ENCODE data around the gene KLHL24.
A peak's percentile ranks its signal among the peaks of the same experiment; 100 is the strongest.
"Not testable (repeated sequence)": the region's sequence is repeated elsewhere in the genome, so short reads cannot be mapped to it uniquely, and the experiment has no call there.

The KLHL24 gene

DNA sequence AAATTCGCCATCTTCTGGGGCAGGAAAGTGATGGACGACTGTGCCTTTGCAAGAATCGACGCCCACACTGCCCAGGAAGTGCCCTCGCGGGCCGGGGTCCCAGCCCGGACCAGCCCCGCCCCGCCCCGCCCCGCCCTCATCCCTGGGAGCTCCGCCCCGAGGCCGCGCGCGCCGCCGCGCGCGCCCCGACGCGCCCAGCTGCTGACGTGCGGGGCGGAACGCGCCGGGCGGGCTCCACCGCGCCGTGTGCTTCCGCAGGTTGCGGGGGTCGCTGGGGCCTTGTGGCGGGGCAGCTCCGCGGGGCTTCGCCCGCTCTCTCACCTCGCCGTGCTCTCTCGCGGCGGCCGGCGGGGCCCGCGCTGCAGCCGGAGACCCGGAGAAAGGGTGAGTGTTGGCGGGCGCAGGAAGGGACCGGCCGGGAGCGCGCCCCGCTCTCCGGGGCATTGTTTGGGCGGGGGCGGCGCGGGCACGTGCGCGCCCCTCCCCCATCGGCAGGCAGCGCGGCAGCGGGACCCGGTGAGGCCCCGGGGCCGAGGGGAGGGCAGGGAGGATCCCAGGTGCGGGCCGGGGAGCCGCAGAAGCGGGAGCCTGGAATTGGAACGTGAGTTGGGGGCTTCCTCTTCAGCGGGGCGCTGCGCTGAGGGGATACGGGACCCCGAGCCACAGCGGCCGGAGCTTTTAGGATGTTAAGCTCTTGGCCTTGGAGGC is 62.3 kb downstream of the KLHL24 start, which contains the start of gene YEATS2:
YEATS2 (plus strand) TSS at position 188 of the 708 bp plus-strand sequence. CDS start 17,366 bp downstream, outside the sequence.
- DNase-seq = peak; percentile 77

DNA sequence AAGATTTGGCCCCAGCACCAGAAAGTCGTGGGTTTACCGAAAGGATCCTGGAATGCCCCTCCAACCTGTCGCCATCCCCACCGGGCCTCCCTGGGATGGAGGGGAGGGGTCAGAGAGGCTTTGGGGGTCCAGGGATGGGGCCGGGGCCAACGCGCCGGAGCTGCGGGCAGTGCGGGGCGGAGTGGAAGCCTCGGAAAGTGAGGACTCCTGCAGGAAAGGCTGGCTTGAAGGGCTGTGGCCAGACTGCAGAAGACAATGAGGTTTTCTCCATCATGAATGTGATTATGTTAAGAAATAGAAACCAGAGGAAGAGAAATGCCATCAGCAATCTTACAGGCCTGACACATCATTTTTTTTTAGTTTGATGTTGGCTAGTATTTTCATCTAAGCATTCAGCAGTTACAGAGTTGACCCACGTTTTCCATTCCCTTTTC is 62.9 kb downstream of the KLHL24 start:
- peak; percentile 35 for DNase-seq

DNA sequence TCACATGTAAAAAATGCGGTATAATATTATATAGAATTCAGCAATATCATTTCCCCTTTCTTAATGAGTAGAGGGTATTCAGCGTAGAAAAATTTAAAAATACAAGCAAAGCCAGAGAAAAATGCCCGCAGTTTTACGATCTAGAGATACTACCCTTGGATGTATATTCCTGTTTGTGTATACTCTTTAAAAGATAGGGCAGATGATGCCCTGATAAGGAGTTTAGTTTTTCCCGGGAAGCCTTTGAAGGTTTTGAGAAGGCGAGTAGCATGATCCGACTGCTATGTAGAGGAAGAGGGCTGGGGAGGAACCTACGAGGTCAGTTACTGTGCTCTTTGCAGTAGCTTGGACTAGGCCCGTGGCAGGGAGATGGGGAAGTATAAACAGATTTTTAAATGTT is 63.3 kb downstream of the KLHL24 start:
- peak; percentile 23 for DNase-seq

DNA sequence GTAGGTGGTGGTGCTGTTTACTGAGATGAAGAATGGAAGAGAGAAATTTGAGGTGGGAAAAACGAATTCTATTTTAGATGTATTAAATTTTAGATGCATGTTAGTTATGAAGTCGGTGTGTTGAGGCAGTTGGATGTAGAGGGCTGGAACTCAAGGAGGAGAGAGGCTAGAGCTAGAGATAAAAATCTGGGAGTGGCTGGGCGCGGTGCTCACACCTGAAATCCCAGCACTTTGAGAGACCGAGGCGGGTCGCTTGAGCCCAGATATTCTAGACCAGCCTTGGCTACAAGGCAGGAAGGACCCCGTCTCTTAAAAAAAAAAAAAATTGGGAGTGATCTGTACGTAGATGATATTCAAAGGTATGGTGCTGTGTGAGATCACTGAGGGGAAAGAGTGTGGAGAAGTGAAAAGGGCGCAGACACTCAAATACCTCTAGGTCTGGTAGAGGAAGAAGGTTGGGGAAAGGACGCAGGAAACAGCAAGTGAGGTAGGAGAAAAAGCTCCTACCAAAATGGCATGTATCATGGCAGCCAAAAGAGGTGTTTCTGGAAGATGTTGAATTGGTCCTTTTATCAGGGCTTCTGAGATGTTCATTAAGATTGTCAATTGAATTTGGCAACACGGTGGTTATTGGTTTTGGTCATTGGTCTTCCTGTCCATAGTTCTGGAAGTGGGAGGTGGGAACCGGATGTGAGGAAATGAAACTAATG is 64.0 kb downstream of the KLHL24 start:
- DNase-seq = no peak

DNA sequence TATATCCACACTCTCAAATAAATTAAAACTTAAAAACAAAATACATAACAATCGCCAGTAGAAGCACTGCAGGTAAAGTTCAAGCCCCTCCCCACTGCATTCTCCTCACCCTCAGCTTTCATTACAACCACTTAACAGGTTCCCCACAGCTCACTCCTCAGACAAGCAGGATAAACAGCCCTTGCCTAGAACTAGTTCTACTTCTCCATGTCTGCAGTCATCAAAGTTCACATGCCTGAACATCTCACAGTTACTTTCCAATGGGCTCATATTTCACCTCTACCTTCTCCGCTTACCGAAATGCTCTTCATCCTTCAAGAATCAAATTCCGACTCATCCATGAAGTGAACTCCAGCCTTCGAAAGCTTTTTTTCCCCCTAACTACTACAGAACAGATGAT is 66.3 kb downstream of the KLHL24 start:
- DNase-seq = no peak

DNA sequence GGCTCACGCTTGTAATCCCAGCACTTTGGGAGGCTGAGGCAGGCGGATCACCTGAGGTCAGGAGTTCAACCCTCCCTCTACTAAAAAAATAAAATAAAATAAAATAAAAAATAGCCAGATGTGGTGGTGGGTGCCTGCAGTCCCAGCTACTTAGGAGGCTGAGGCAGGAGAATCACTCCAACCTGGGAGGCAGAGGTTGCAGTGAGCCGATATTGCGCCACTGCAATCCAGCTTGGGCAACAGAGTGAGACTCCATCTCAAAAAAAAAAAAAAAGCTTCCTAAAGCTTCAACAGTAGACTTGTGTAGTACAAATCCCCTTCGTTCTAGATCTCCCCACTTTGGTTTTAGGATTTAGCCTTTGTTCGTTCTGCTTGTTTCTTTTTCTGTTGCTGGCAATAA is 68.5 kb downstream of the KLHL24 start:
- DNase-seq = not testable (repeated sequence)

DNA sequence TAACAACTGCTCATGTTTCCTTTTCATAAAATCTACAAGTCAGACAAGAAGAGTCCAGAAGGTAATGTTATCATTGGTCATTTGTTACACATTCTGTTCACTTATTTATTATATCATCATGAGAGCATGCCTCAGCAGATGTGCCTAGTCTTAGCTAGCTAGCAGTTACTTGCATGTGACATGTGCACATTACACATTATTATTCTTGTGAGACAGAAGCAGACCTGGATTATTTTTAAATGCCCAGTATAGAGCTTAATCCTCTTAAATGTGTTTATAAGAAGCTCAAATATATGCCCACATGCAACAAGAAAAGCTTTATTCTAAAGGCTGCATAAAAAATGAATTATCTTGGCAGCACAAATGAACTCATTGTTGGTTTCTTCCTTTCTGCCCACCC is 74.8 kb downstream of the KLHL24 start:
- no peak for DNase-seq

DNA sequence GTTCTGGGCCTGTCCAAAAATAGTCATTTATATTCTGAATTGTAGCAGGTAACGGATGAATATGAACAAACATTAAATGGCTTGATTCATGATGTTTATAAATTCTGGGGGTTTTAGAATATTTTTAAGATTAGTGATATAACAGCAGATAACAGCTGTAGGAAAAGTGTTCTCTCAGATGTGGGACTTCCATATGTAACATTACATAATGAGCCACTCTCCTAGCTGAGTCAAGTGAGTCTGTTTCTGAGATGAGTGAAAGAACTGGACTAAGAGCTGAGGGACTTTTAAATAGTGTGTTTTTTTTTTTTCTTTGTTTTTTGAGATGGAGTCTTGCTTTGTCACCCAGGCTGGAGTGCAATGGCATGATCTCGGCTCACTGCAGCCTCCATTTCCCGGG is 76.1 kb downstream of the KLHL24 start:
- DNase-seq = no peak

DNA sequence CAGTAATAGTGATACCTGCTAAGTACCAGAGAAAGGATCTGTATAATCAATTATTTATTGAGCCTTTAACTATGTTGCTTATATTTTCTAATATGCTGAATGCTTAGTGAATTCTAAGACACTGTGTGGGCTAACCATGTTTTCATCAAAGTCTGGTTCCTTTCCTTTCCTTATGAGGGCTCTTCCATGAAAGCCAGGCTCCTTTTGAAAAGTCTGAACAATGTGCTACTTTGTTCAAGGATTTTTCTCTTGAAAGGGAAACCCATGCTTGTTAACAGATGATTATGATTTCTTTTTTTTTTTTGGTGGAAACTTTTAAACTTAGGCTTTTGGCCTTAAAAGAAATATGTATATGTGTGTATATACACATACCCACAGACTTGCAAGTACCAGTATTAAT is 79.2 kb downstream of the KLHL24 start:
- DNase-seq = no peak

DNA sequence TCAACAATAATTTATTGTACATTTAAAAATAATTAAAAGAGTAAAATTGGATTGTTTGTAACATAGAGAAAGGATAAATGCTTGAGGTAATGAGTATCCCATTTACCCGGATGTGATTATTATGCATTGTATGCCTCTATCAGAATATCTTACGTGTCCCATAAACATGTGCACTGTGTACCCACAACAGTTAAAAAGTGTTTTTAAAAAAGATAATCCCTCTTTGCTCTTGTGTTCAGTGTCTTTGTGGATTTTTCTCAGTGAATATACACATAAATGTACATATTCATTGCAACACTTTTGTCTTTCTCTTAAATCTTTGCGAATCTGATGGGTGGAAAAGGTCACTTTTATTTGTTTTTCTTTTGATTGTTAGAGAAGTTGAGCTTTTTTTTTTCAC is 82.6 kb downstream of the KLHL24 start:
- no peak for DNase-seq

DNA sequence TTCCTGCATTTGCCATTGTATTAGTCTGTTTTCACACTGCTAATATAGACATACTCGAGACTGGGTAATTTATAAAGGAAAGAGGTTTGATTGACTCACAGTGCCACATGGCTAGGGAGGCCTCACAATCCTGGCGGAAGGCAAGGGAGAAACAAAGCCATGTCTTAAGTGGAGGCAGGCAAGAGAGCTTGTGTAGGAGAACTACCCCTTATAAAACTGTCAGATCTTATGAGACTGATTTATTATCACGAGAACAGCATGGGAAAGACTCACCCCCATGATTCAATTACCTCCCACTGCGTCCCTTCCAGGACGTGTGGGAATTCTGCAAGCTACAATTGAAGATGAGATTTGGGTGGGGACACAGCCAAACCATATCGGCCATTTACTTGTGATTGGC is 90.0 kb downstream of the KLHL24 start:
- no peak for DNase-seq

DNA sequence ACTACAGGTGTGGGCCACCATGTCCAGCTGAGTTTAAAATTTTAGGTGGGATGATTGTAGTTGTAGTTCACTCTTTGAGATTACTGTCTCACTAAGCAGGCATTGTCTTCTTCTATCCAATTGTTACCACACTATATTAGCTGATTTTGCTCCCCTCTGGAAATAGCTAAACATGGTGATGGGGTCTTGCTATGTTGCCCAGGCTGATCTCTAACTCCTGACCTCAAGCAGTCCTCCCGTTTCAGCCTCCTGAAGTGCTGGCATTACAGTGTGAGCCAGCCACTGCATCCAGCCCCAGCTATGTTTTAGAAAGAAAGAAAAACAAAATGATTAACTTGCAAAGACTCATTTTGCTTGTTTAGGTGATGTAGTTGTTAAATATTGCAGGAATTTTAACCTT is 92.8 kb downstream of the KLHL24 start:
- DNase-seq = no peak

DNA sequence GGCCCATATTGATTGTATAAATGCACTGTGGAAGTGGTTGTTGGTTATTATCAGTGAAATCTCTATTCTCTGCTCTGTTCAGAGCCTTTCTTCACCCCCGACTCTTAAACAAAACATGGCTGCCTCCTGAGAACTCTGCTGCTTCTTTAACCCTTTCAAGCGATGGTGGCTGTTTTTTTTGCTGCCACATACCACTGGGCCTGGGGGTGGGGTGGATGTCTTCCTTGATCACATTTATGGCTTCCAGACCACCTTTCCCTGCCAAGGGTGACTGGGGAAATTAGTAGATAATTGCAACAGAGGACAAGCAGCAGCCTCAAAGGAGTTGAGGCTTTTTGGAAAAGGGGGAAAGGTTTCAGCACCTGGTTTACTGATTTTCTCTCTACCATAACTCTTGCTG is 94.9 kb downstream of the KLHL24 start:
- DNase-seq = no peak

DNA sequence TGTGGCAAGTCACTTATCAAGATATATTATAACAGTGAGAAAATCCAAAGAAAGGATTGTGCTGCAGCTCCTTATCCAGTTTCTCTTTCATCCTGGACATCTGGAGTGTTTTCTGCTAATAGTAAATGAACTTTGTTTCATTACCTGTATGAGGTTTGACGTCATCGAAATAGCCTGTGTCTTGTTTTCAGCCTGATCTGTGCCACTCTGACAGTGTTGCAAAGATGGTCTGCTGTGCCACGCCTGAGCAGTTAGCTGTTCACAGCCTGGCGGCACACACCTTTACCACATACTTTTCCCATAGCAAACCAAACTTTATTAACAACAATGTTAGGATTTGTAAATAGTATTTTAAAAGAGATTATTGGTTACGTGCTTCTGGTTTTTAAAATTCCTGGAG is 96.2 kb downstream of the KLHL24 start:
- no peak for DNase-seq

DNA sequence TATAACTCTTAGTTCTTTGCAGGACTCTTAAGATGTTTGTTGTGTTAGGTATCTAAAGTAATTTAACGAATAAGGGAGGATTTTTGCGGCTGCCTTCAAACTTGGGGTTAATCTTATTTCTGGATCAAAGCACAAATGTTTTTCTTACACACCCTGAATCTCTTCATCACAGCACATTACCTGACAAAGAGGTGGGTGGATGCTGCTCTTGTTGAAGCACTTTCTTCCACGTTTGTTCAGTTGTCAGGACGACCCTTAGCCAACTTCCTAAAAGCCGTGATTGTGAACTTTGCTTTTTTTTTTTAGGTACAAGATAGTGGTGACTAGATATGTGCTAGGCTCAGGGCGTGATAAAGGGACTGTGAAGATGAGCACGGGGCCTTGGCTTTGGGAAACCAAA is 98.1 kb downstream of the KLHL24 start:
- no peak for DNase-seq

Data from fibroblast of skin of abdomen (primary cell).